Sigmoid colon (tissue), 7 donors: Measurements from ENCODE around the gene RPL4. TPM values are rescaled to one million over a fixed set of nuclear protein-coding genes. Genes with fewer than 3 reads are reported as not detected.

ENCODE experiments used
- DNase-seq: peaks from one replicate; pipeline ENCODE4 v3.0.0-alpha.2; 2019
- H3K27ac ChIP-seq, 4 donors: fragments of 200-600 bp; sonication (generic); one replicate each; pipeline ENCODE4 v1.5.1; 2016 to 2019; ENCODE audit warnings: mild to moderate bottlenecking in 1 of 4
- H3K27me3 ChIP-seq, 3 donors: fragments of 200-600 bp; sonication (generic); one replicate each; pipeline ENCODE4 v1.5.1; 2019; ENCODE audit warnings: mild to moderate bottlenecking in 1 of 3
- H3K36me3 ChIP-seq, 4 donors: fragments of 200-600 bp; sonication (generic); one replicate each; pipeline ENCODE4 v1.5.1; 2016 to 2019
- H3K4me1 ChIP-seq, 4 donors: fragments of 200-600 bp; sonication (generic); one replicate each; pipeline ENCODE4 v1.5.1; 2017 to 2019
- H3K4me3 ChIP-seq, 4 donors: fragments of 200-600 bp; sonication (generic); one replicate each; pipeline ENCODE4 v1.5.1; 2017 to 2019; ENCODE audit warnings: mild to moderate bottlenecking in 2 of 4, moderate library complexity in 1 of 4
- H3K9me3 ChIP-seq, 4 donors: fragments of 200-600 bp in 3 of 4; sonication (generic) in 3 of 4; one replicate each; pipeline versions ENCODE4 v1.5.1 to v1.6.1; 2013 to 2019
- CTCF ChIP-seq, 4 experiments: fragments of 450-650 bp in 3 of 4; fragments of 200-600 bp in 1 of 4; IDR thresholded peaks; one replicate each; pipeline ENCODE4 v1.5.1; 2016 to 2019; ENCODE audit warnings: antibody characterized with exemption in 4 of 4, mild to moderate bottlenecking in 3 of 4, moderate library complexity in 2 of 4
- EP300 ChIP-seq, 4 donors: sonication (generic); formaldehyde crosslinking; IDR thresholded peaks; one replicate each; pipeline ENCODE4 v1.6.1; 2017; ENCODE audit warnings: antibody characterized with exemption in 4 of 4
- POLR2A ChIP-seq, 2 donors: fragments of 450-650 bp; IDR thresholded peaks; one replicate each; pipeline ENCODE4 v1.6.1; 2016; ENCODE audit warnings: antibody characterized with exemption in 2 of 2, mild to moderate bottlenecking in 2 of 2, moderate library complexity in 2 of 2
- POLR2AphosphoS5 ChIP-seq, 4 donors: sonication (generic); formaldehyde crosslinking; IDR thresholded peaks; one replicate each; pipeline ENCODE4 v1.6.1; 2017; ENCODE audit warnings: antibody characterized with exemption in 4 of 4
- WGBS, 2 donors: extraction: QIAGEN DNeasy Blood & Tissue Kit; methylation state at CpG; one replicate each; pipeline ENCODE4 v1.1.7; 2013; 5-methylcytosine and 5-hydroxymethylcytosine counted together
- intact Hi-C: fragments of 100-400 bp; cut with DNase I; formaldehyde crosslinking; loops from one replicate; pipeline ENCODE4 v1.15.1; 2023
- polyA plus RNA-seq, 3 donors: library from polyadenylated mRNA; stranded (reverse); fragments of 200-250 nt; gene quantifications; one replicate each; pipeline ENCODE4 v1.2.3, GENCODE V29; 2013
- total RNA-seq, 4 donors: library from RNA; depleted of rRNA; stranded (reverse); fragments of >200 nt; gene quantifications; one replicate each; pipeline ENCODE4 v1.1.0, GENCODE V29; 2016
- donor health status: healthy with polysubstance abuse.
- donor health status: Bipolar disorder and iron deficiency.
- donor health status: healthy.

Gene RPL4
- total and polyA plus RNA-seq, 7 donors, result 1,665 to 9,223 (median 3,282) TPM

GRCh38 chr15:66484539-66485112, 20.0 kb downstream of the RPL4 start:
- intact Hi-C loops, result no loop called here
- 94 to 97% methylated on average over 5 of the region's 5 CpGs for WGBS, 2 donors
- H3K4me3 ChIP-seq, result no peak overlapping the region
- H3K27me3 ChIP-seq, result no peaks in the 10 kb centered on the region
- H3K4me1 ChIP-seq, result no peaks in the 10 kb centered on the region
- TF ChIP-seq EP300 (IDR thresholded peaks at IDR 0.05), result no peak
- no peak for TF ChIP-seq POLR2AphosphoS5 (IDR thresholded peaks at IDR 0.05)
- TF ChIP-seq POLR2A (IDR thresholded peaks at IDR 0.05), result no peak
- TF ChIP-seq CTCF (IDR thresholded peaks at IDR 0.05), result no peak
- H3K27ac ChIP-seq, result no peak overlapping the region
- no peaks in the 10 kb centered on the region for H3K9me3 ChIP-seq
- no peak for DNase-seq
- peaks cover 6 to 69% (median 23%) of the 10 kb centered on the region in 4 donors for H3K36me3 ChIP-seq

DNA sequence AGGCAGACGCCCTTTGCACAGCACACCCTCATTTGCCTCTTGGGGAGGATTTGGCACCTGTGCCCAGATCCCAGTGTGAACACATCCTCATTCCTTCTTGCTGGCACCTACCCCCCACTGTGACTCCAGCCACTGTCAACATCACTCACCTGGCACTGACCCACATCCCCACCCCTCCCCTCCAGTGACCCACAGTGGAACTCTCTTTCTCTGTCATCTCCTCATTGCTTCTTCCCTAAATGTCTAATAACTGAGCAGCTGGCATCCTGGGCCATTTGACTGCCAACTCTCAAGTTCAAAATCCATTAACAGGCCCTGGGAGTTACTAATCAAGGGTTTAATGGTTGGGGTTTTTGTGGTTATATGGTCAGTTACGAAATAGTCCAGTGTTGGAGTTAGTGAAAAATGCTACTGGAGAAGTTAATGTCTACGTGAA, 21.5 kb downstream of the RPL4 start:
- intact Hi-C loops, result no loop called here
- WGBS, 2 donors, result 70 to 82% methylated on average over 3 of the region's 3 CpGs
- Histone ChIP-seq H3K36me3 (peaks cover 5 to 56% (median 19%) of the 10 kb centered on the region in 4 donors), H3K4me1 (no peaks in the 10 kb centered on the region), H3K9me3 (no peaks in the 10 kb centered on the region), H3K27me3 (no peaks in the 10 kb centered on the region), H3K4me3 (no peak overlapping the region), H3K27ac (no peak overlapping the region)
- DNase-seq, result no peak
- TF ChIP-seq EP300 (IDR thresholded peaks at IDR 0.05) (no peak), CTCF (IDR thresholded peaks at IDR 0.05) (no peak), POLR2AphosphoS5 (IDR thresholded peaks at IDR 0.05) (no peak), POLR2A (IDR thresholded peaks at IDR 0.05) (no peak)

DNA sequence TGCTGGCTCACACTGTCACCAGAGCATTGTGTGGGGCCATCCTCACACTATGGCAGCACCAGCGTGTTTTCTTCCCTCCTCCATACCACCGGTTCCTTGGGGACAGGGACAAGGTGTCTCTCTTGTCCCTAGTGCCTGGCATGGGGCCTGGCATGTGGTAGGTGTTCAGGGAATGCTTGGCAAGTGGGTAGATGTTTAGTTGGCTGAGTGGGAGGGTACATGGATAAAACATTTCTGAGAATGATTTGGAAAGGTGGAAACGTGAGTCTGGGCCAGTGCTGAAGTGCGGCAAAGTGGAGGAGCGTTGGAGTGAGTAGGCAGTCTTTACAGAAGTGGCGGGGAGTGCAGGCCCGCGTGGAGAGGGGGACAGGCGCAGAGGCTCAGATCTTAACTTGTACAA, 22.1 kb downstream of the RPL4 start:
- peaks cover 5 to 50% (median 17%) of the 10 kb centered on the region in 4 donors for H3K36me3 ChIP-seq
- H3K4me3 ChIP-seq, result no peak overlapping the region
- no peaks in the 10 kb centered on the region for H3K4me1 ChIP-seq
- intact Hi-C loops, result no loop called here
- TF ChIP-seq CTCF (IDR thresholded peaks at IDR 0.05) (no peak), POLR2AphosphoS5 (IDR thresholded peaks at IDR 0.05) (no peak), EP300 (IDR thresholded peaks at IDR 0.05) (no peak), POLR2A (IDR thresholded peaks at IDR 0.05) (no peak)
- H3K9me3 ChIP-seq, result no peaks in the 10 kb centered on the region
- no peak for DNase-seq
- H3K27ac ChIP-seq, result no peak overlapping the region
- 90 to 93% methylated on average over 9 of the region's 9 CpGs for WGBS, 2 donors
- H3K27me3 ChIP-seq, result no peaks in the 10 kb centered on the region

GRCh38 chr15:66481107-66481856, 23.4 kb downstream of the RPL4 start:
- TF ChIP-seq CTCF (IDR thresholded peaks at IDR 0.05) (no peak), EP300 (IDR thresholded peaks at IDR 0.05) (no peak), POLR2A (IDR thresholded peaks at IDR 0.05) (no peak), POLR2AphosphoS5 (IDR thresholded peaks at IDR 0.05) (no peak)
- Histone ChIP-seq H3K27me3 (no peaks in the 10 kb centered on the region), H3K4me3 (no peak overlapping the region), H3K27ac (no peak overlapping the region), H3K9me3 (no peaks in the 10 kb centered on the region), H3K4me1 (no peaks in the 10 kb centered on the region), H3K36me3 (peaks cover 5 to 37% (median 12%) of the 10 kb centered on the region in 4 donors)
- intact Hi-C loops, result no loop called here
- WGBS, 2 donors, result 90 to 97% methylated on average over 10 of the region's 10 CpGs
- no peak for DNase-seq
